GM19452 (cell line): ENCODE results near the gene NME1.

Experiments used
- ATAC-seq: cut with Tn5 transposase; IDR thresholded peaks from one replicate; pipeline ENCODE4 v1.9.1; 2021; ENCODE audit not compliant: unreplicated experiment

The NME1 gene

DNA sequence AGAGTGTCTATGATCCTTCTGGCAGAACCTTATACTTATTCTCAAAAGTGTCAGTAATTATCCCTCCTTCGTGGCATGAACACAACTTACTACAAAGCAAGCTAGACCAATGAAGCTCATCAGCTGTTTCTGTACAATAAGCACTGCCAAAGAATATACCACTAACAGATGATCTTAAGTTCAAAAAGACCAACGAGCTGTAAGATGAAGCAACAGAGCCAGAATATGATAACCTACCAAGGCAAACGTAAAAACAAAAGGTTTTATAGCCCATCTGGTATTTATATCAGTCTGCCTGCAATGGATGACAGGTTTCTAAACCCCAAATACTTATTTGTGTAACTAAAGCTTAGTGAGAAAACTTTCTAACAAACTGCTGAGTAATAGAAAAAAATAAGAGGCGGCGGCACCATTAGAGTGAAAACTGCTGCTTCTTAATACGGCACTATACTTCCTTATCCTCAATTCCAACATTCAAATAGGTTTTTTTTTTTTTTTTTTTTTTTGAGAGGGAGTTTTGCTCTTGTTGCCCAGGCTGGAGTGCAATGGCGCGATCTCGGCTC lies 35.0 kb downstream of the NME1 start:
- ATAC-seq, result no peak

DNA sequence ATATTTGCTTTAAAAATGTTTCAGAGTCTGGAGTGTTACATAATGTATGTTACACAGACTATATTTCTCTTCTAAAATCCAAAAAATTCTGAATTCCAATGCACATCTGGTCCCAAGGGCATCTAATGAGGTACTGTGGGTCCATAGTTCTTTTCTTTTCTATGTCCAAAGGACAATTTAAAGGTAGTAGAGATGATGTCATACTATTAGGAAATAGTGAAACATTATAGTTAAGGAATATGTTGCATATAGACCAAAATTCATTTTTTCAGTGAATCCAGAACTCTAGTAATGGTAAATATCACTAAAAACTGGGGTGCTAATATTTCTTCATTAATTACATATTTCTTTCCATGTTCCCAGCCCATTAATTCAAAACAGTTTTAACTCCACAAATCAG lies 35.8 kb downstream of the NME1 start:
- no peak for ATAC-seq

DNA sequence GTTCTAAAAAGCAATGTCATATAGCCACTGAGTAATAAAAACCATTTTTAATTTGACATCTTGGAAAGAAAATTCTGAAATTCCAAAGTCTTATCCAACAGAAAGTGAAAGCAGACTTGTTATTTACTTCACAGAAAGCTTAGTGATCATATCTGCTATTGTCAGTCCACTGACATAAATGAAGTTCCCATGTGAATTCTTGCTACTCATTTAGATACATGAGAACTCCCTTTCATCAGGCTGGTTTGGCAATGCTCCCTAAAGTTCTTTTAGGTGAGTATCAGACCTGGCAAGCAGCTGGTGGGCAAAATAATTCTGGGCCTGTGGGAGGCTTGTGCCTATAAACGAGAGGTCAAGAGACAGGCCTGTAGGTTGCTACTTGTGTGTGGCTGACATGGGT lies 36.3 kb downstream of the NME1 start:
- no peak for ATAC-seq

- no peak for ATAC-seq
Observed at GRCh38 chr17:51191895-51192294, 38.5 kb downstream of the NME1 start.

GRCh38 chr17:51197754-51198153 lies 44.4 kb downstream of the NME1 start:
- no peak for ATAC-seq

- no peak for ATAC-seq
Observed at GRCh38 chr17:51200295-51200694, 46.9 kb downstream of the NME1 start.

DNA sequence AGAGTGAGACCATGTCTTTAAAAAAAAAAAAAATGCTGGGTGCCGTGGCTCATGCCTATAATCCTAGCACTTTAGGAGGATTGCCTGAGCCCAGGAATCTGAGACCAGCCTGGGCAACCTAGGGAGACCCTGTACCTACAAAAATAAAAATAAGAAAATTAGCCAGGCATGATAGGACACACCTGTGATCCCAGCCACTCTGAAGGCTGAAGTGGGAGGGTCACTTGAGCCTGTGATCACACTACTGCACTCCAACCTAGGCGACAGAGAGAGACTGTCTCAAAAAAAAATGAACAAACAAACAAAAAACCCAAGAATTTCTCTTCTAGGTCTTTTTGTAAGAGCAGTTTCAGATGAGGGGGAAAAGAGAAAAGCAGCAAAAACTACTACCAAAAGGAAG lies 47.5 kb downstream of the NME1 start:
- ATAC-seq, result no peak

DNA sequence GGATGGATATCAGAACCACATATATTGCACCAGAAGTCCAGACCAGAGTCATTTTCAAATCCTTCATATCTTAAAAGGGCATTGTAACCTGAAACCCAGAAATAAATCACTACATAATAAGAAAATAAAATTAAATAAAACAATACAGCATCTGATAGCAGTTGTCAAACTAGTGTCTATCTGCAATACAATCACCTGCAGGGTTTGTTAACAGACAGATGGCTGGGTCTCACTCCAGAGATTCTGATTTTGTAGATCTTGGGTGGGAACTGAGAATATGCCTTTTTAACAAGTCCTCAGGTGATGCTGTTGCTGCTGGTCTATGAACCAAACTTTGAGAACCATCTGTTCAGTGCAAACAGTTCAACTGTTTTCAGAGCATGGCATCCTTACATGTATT lies 50.5 kb downstream of the NME1 start:
- no peak for ATAC-seq
